Measurements from ENCODE around the gene USP30.

DNA sequence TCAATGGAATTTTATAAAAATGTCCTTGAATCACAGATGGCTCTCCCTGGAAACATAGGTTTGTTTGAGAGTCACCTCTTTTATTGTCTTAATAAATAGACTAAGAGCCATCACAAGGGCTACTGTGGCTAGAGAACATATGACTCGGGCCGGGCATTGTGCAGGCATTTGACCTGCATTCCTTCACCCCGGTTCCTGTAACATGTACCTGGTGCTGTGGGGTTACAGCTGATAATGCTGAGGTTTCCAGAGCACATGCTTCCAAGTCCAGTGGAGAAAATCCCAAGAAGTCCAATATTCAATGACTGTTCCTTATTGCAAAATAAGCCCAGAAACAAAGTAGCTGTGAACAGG, 63.0 kb downstream of the USP30 start:
- no peak for TF ChIP-seq GATA3 (IDR thresholded peaks at IDR 0.05; ENCODE audit: low read depth, low read length)
- no peak for TF ChIP-seq GATA2 (IDR thresholded peaks at IDR 0.05; ENCODE audit: low read depth, low read length)

Measured in SH-SY5Y (cell line).